Measurements from ENCODE around the gene MRFAP1L1.

MRFAP1L1 gene

DNA sequence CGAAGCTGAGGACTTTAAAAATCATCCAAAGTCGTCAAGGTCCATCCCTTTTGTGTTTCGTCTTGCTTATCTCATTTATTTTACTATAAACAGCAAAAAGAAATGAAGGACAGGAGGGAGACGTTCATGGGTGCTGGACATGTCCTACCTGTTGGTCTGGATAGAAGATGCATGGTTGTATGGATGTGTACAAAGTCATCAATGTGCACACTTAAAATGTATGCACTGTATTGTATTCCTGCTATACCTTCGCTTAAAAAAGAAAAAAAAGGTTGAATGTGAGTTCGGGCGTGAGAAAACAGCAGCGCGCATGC, 6.0 kb upstream of the MRFAP1L1 start:
- no peak for DNase-seq

DNA sequence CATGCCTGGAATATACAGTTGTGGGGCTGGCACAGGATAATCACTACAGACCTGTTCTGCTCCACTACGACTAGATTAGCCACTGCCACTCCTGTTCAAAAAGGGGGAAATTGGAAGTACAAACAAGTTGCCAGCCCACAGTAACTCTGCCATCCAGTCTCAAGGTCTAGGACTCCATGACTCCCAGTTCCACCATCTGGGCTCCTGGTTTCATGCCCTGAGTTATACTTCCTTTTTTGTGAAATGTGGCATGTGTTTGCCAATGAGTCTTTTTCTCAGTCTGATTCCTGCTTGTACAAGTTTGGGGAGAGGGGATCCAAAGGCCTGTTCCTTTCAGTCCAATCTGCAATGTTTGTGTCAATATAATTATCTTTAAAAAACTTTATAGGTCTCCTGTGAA, 5.3 kb upstream of the MRFAP1L1 start:
- DNase-seq = no peak

DNA sequence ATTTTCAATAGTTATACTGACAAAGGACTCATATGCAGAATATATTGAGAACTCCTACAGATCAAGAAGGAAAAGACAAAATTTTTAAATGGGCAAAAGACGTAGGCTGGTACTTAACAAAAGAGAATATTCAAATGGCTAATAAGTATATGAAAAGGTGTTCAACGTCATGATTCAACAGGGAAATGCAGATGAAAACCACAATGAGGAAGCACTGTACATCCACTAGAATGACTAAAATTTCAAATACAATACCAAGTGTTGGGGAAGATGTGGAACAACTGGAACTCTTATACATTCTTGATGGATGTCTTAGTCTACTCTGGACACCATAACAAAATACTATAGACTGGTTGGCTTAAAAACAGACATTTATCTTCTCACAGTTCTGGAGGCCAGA, 1.3 kb upstream of the MRFAP1L1 start:
- DNase-seq = no peak

DNA sequence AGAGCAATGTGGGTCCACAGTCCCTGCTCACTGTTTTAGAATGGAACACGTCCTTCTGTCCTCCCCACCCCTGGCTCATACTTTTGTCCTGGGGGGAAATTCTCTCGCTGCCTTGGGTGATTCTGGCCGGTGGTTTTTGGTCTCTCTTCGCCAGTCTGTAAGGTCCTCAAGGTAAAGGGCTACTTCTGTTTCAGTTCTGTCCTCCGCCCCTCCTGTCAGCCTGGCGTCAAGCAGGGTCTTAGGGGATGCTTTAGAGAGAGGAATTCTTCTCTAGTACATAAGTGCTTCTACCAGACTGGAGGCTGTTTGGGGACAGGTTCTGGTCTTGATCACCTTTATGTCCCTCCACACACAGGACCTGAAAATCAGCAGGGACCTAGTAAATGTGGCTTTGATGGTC, 617 bp upstream of the MRFAP1L1 start:
- DNase-seq = no peak

DNA sequence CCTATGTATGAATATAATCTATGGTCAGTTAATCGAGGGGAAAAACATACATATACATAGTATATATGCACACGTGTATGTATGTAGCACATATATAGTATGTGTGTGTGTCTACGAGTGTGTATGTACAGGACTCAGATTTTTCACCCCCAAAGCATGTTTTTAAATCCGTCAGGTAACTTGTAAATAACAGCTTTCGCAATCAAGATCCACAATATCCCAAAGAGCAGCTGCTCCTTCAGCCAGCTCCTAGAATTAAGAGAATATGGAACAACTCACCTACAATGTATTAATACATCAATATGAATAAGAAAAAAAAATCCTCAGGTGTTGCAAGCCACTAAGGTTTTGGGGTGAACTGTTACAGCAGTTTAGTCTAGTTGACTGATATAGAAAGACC, 3.5 kb downstream of the MRFAP1L1 start:
- no peak for DNase-seq

DNA sequence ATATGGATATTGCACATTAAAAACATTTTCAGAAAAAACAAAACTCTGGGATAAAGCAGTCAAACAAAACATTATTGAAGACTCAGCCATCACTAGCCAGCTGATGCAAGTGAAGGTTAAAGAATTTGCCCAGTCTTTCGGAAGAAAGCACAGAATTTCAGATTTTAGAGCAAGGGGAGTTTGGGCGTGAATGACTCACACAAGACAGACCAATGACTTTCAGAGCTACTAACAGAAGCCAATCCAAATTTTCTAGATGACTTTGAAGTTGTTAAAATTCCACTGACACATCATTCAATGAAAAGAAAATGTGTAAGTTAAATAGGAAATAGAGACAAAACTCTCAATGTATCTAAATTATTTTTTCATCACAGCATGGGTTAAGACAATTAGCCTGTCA, 4.0 kb downstream of the MRFAP1L1 start:
- DNase-seq = no peak

DNA sequence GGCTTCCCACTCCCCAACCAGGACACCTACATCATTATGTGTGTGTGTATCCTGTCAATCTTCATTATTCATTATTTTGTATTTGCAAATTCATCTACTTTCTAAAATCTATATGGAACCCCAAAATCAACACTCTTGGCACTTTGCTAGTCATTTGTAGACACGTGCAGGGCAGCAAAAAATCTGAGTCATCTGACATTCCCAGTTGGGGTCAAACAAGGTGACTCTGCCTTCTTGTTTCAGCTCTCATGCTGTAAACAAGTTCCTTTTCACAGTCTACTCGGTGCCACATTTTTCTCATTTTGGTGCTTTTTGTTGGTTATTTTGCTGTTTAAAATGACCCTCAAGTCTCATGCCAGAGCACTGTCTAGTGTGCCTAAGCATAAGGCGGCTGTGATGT, 5.9 kb downstream of the MRFAP1L1 start:
- no peak for DNase-seq

DNA sequence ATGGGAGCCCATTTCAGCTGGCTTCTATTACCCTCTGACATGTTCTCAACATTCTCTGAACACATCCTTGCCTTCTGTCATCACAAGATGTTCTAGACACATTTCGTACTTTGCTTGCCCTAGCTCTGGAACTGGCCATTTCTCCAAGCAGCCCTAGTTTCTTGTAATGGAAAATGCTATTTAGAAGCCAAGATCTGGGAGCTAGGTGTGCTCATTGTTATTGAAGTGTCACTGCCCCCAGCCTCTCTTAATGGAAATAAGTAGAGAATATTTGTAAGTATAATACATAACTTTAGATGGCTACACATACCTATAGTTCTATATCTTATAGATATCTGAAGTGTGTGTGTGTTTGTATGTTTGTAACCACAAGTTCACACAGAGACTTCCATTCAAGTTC, 6.9 kb downstream of the MRFAP1L1 start:
- DNase-seq = no peak

DNA sequence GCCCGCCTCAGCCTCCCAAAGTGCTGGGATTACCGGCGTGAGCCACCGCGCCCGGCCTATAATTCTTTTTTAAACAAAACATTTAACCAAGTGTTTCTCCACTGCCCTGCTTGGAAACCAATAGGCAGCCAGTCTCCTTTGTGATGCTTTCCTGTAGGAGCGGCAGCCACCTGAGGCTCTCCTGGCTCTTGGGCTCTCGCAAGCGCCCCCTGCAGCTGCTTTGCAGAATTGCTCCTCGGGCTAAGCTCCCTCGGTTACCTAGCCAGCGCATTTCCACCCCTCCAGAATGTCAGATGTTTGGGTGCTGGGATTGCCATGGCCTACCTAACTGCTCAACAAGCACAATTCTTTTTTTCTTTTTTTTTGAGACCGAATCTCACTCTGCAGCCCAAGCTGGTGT, 8.3 kb downstream of the MRFAP1L1 start:
- DNase-seq = peak; percentile 54

DNA sequence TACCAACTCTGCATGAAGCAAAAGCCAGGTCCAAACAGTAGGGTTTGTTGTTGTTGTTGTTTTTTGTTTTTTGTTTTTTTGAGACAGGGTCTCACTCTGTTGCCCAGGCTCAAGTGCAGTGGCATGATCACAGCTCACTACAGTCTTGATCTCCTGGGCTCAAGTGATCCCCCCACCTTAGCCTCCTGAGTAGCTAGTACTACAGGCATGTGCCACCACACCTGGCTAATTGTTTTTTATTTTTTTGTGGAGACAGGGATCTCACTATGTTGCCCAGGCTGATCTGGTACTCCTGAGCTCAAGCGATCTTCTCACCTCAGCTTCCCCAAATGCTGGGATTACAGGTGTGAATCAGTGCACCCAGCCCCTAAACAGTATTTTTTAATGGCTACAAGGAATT, 9.8 kb downstream of the MRFAP1L1 start:
- no peak for DNase-seq

DNA sequence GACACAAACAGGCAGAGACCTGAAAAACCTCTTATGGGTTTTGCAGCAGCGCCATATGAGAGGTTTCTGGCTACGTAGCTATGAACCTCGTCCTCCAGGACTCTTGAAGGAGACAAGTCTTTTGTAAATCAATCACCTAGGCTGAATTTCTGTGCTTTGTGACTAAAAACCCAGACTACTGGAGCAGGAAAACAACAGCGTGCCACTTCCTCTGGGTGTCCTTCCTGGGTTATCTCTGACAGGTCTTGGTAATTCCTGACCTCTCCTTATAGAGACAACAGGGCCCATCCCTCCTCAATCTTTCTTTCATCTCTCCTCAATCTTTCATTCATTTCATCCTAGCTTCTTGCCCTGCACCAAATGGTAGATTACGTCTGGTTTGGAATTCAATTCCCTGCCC, 10.3 kb downstream of the MRFAP1L1 start:
- peak; percentile 50 for DNase-seq

DNA sequence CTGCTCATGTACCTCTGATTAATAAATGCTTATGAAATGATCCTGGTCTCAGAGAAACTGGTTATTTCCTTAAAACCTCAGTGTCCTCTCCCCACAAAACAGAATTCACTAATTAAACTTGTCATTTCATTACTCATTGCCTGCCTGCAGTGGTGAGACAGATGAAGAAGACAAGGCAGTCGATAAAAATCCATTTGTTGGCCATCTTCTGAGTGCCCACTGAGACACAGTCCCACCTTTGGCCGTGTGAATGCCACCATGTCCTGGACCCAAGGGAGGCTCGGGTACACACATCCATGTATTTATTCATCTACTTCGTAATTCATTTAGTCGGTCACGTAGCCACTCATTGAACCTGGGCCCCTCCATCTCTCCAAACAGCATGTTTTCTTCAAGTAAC, 12.5 kb downstream of the MRFAP1L1 start:
- no peak for DNase-seq

DNA sequence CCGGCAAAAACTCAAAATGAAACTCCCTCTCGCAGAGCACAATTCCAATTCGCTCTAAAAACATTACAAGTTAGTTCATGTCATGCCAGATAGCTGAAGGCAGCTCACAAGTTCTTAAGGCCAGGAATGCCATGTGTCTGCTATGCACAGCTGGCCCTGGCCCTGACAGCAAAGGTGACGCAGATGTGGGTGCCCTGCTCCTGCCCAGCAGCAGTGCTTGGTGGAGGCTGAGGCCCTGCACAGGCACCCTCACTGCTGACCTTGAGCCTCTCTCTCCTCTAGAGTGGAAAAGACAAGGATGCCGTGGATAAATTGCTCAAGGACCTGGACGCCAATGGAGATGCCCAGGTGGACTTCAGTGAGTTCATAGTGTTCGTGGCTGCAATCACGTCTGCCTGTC, 13.1 kb downstream of the MRFAP1L1 start:
- DNase-seq = no peak

DNA sequence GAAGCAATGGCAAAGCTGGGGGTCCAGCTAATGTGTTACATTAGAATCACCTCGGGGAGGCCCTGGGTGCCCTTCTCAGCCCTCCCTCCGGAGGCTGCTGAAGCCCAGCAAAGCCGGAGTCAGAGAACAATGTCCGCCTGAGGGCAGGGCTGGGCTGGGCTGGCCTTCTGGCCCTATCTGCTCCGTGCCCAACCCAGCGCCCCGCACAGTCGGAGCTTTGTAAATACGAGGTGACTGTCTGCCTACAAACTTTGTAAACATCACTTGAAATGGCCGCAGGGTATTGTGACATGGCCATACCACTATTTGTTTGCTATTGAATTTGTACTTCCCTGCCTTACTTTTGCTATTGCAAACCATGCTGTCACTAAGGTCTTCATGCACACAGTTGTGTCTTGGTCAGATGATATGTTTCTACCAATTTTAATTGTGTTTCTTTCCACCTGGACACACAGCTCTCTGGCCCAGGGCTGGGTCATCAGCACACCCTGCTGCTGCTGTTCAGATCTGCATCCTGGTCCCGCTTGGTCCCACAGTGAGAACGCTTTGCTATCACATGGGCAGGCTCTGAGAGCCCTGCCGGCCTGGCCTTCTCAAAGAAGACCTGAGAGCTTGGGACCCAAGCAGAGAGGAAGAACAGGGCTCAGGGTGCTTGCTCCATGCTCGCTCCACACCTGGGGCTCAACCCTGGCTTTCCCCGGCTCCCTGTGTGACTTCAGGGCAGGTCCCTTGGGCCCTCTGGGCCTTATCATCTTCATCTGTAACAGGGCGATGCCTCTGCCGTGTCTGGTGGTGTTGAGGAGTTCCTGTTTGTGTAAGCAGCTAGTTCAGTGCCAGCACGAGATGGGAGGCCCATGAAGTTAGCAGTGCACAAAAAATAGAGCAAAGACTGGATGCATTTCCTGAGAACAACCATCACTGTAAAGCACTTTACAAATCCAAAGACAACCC, 13.7 kb downstream of the MRFAP1L1 start:
- peak; percentile 80 for DNase-seq

DNA sequence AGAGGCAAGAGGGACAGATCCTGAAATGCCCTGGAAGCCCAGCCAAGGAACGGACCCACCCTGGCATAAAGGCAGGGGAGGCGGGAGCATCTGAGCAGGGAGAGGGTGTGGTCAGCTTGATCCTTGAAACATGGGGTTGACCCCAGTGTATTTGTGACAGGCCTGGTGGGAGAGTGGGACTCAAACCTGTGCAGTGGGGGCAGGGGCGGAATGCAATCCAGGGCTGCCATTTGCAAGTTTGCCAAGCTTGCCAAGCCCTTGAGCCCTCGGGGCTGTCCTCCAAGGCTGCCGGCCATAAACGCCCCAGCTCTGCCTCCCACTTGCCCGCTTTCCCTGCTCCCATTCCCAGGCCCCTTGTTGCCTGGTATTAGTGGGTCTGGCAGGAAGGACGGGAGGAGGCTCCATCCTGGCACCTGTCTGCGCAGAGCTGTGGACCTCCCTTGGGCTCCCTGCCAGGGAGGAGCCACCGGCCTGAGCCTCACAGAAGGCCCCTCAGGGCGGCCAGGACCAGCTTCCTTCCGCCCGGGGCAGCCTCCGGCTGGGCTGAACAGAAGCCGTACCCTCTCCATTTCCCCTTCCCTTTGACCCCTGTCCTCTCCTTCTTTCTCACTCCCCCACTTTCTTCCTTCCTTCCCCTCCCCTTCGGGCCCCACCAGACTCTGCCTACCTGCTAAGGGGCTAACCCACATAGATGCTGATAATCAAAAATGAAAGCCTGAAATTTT, 15.3 kb downstream of the MRFAP1L1 start:
- peak; percentile 71 for DNase-seq

DNA sequence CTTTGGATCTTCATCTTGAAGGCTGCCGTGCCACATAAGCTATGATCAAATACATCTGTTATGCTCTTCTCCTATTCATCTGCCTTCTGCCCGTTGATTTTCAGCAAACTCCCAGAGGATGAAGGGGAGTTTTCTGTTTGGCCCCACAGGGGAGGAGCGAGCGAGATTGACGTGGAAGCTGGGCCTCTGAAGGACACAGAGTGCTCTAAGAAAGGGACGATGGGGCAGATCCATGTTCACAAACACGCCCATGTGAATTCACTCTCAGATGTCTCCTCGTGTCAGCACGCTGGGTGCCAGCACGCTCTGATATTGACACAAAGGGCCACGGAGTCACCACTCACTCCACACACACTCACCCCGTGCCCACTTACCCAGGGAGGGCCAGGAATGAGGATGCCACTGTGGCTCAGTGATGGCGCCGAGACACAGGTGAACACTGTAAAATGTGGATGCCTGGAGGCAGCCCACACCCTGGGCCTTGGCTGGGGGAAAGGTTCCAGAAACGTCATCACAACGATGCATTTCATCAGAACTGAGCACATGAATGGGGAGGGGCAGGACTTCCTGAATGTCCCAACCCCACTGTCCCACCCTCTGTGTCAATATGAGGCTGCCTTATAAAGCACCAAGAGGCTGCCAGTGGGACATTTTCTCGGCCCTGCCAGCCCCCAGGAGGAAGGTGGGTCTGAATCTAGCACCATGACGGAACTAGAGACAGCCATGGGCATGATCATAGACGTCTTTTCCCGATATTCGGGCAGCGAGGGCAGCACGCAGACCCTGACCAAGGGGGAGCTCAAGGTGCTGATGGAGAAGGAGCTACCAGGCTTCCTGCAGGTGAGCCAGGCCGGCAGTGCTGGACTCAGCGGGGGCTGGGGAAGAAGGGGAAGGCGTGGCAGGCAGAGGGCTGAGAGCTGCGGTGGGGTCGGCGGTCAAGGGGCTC, 16.2 kb downstream of the MRFAP1L1 start, which contains the start of gene S100P:
TSS of gene S100P (plus strand) at position 648 of the 946 bp plus-strand sequence. CDS start at position 703, 55 bp downstream.
- DNase-seq = no peak

DNA sequence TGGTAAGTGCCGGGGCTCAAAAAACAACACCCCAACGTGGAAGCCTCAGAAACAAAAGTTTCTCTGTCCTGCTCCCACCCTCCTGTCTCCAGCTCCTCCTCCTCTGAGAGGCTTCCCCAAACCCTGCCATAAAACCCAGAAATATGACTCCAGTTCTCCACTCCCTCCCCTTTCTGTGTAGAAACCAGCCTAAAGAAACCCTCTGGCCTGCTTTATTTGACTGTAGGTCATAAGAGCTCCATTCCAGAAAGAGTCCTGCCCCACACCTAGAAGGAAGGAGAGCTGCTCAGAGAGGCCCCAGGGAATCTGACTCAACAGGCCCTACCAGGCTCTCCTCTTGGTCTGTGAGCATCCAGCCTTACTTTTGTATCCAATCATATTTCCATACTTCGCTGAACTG, 16.9 kb downstream of the MRFAP1L1 start:
- no peak for DNase-seq

DNA sequence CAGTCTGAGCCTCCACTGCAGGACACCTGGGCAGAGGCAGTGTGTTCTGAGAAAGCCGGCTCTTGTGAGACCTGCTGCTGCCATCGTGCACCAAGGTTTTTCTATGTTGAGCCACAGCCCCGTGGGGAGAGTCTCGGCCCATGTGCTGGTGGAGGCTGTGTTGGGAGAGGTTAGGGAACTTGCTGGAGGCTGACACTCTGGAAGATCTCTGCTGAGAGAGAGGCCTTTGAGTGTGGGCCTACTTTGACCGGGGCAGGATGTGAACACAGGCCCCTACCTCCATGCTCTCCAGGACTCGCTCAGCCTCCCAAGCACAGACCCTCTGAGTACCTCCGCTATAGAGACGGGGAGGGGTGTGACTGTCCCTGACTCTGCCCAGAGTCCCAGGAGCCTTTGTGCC, 17.3 kb downstream of the MRFAP1L1 start:
- DNase-seq = no peak

DNA sequence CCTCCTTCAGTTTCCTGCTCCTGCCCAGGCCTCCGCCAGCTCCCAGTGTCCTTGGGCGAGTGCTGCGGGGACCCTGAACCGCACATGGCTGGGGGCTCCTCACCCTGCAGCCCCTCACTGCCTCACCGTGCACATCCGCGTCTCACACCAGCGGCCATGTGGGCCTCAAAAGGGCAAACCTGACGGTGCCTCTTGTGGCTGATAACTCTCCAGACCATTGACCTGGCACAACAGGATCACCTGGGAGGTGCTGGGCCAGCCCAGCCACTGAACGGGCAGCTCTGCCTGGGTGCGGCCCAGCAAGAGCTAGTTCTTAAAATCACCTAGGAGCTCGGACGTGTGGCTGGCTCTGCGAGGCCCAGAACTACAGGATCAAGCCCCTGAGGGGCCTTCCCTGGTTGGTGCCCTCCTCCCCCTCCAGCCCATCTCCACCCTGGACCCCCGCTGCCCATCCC, 20.1 kb downstream of the MRFAP1L1 start:
- no peak for DNase-seq

DNA sequence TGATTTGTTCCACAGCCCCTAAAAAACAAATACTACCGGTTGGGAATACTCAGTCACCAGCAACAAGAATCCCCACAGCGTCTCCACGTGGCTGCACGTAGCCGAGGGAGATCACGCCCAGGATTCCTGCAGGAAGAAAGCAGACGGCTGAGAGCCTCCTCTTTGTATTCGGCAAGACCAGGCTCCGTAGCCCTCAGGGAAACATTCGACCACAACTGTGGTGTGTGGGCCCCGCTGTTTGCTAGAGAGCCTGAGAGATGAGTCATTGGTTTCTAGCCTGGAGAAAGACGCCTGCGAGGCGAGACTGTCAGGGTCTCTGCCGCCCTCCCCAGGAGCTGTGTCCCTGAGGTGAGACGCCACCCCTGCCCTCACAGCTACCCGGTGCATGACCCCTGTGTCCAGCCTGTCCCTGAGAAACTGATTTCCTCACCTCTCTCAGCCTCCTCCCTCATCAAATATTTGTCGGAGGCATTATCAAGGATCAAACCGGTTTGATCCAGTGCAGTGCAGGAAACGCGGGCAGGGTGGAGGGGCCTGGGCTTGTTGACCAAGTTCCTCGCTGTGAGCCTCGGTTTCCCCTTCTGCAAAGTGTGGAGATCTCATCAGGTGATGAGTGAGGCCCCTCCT, 20.7 kb downstream of the MRFAP1L1 start:
- DNase-seq = peak; percentile 81

DNA sequence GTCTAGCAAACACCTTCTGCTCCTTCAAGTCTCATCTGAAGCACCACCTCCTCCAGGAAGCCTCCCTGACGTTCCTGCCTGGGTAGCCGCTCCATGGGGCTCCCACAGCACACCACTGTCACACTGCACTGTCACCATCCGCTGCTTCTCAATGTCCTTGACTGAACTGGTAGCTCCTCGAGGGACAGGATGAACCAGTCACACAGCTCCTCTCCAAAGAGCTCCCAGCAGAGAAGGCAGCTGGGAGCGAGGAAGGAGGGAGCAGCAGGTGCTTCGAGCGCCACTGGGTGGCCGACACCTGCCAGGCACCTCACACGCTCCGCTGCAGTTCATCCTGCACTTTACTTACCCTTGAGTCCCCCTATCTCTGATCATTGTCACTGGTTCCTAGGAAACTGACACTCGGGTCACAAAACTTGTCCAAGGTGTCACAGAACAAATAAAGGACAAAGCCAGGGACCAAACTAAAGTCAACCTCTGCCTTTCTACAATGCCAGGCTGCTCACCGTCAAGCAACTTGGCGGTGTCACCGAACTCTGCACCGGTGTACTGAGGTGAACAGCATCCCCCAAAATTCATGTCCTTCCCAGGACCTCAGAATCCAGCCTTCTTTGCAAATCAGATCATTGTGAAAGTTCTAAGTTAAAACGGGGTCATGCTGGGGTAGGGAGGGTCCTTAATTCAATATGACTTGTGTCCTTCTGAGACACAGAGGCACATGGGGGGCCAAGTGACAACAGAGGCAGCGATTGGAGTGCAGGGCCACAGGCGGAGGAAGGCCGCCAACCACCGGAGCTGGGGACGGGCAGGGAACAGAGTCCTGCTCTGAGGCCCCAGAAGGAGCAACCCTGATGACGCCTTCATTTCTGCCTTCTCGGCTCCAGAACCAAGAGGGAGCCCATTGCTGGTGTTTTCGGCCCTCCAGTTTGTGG, 21.5 kb downstream of the MRFAP1L1 start:
- no peak for DNase-seq

Measured in CD4-positive, alpha-beta T cell treated with Interleukin-6 for 4 hours (primary cell).